CD8-positive, alpha-beta memory T cell (primary cell): ENCODE measurements around the gene DNASE1L1. TPM values are rescaled to one million over a fixed set of nuclear protein-coding genes. Genes with fewer than 3 reads are reported as not detected.

Experiments
- CTCF ChIA-PET: fragments of 350-600 bp; sonication (Branson Sonifier 250); formaldehyde crosslinking; loops from one replicate; lab custom pipeline; 2021; ENCODE audit warnings: antibody characterized with exemption; lab: Charles Lee
- POLR2A ChIA-PET: fragments of 350-600 bp; sonication (Branson Sonifier 250); formaldehyde crosslinking; loops from one replicate; lab custom pipeline; 2021; ENCODE audit warnings: antibody characterized with exemption; lab: Charles Lee
- DNase-seq, 5 donors: peaks; one replicate each; pipeline versions ENCODE4 v3.0.0 to v3.0.0-alpha.2; 2020 to 2022; ENCODE audit warnings: mixed read lengths in 1 of 5
- H3K27ac ChIP-seq: one replicate; pipeline ENCODE4 v1.7.0; 2013; ENCODE audit warnings: low read depth, mild to moderate bottlenecking, low read length, moderate library complexity
- H3K27me3 ChIP-seq: 2 replicates; pipeline ENCODE4 v1.7.0; 2013; ENCODE audit warnings: low read length, mild to moderate bottlenecking; ENCODE audit not compliant: insufficient read depth, poor library complexity, severe bottlenecking
- H3K36me3 ChIP-seq: 2 replicates; pipeline ENCODE4 v1.7.0; 2013; ENCODE audit warnings: mild to moderate bottlenecking, low read length, moderate library complexity; ENCODE audit not compliant: insufficient read depth
- H3K4me1 ChIP-seq: 2 replicates; pipeline ENCODE4 v1.7.0; 2013; ENCODE audit warnings: mild to moderate bottlenecking, low read length, moderate library complexity; ENCODE audit not compliant: insufficient read depth
- H3K4me3 ChIP-seq: 2 replicates; pipeline ENCODE4 v1.7.0; 2013; ENCODE audit warnings: mild to moderate bottlenecking, low read length
- H3K9me3 ChIP-seq: 2 replicates; pipeline ENCODE4 v1.7.0; 2013; ENCODE audit warnings: mild to moderate bottlenecking, low read length
- H3K27ac Mint-ChIP-seq, 8 donors: one replicate each; pipeline ENCODE4 v1.8.0; 2020 to 2021; ENCODE audit warnings: mixed read lengths in 8 of 8, mild to moderate bottlenecking in 6 of 8, inconsistent platforms in 3 of 8, moderate library complexity in 3 of 8
- H3K27me3 Mint-ChIP-seq, 2 donors: one replicate each; pipeline ENCODE4 v1.8.0; 2020 to 2021; ENCODE audit warnings: mixed read lengths in 2 of 2, mild to moderate bottlenecking in 1 of 2, moderate library complexity in 1 of 2
- H3K36me3 Mint-ChIP-seq, 3 donors: one replicate each; pipeline ENCODE4 v1.8.0; 2020 to 2021; ENCODE audit warnings: mixed read lengths in 3 of 3, inconsistent platforms in 1 of 3, mild to moderate bottlenecking in 1 of 3
- H3K4me1 Mint-ChIP-seq, 3 donors: one replicate each; pipeline ENCODE4 v1.8.0; 2020 to 2021; ENCODE audit warnings: mixed read lengths in 3 of 3, inconsistent platforms in 1 of 3, mild to moderate bottlenecking in 1 of 3
- H3K4me3 Mint-ChIP-seq, 7 donors: one replicate each; pipeline ENCODE4 v1.8.0; 2020 to 2021; ENCODE audit warnings: mixed read lengths in 7 of 7, mild to moderate bottlenecking in 6 of 7, moderate library complexity in 4 of 7, inconsistent platforms in 2 of 7
- H3K9me3 Mint-ChIP-seq, 5 donors: one replicate each; pipeline ENCODE4 v1.8.0; 2020 to 2022; ENCODE audit warnings: mixed read lengths in 5 of 5, mild to moderate bottlenecking in 3 of 5, moderate library complexity in 2 of 5, inconsistent platforms in 1 of 5
- polyA plus RNA-seq: library from polyadenylated mRNA; unstranded; fragments of 300-500 nt; fragmentation: Illumina TruSeq; gene quantifications from one replicate; pipeline ENCODE4 v1.2.3, GENCODE V29; 2021
- total RNA-seq, 2 experiments: library from RNA; stranded (reverse); gene quantifications; one replicate each; pipeline ENCODE4 v1.2.3, GENCODE V29; 2021

The DNASE1L1 gene
- total and polyA plus RNA-seq, 3 experiments from 2014 or later = 9.8 to 19.1 (median 10.1) TPM

DNA sequence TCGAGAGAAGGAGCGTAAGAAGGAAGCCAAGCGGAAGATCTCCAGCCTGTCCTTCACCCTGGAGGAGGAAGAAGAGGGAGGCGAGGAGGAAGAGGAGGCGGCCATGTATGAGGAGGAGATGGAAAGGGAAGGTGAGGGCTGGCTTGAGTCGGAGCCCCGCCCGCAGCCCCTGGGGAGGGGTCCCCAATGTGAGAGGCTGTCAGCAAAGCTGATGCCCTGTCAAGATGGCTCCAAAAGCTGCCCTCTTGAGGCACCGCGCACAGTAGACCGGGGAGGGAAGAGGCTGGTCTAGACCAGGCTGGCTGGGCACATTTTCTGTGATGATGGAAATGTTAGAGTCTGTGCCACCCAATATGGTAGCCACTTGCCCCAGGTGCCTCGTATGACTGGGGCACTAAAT, 37.4 kb upstream of the DNASE1L1 start:
- Histone ChIP-seq H3K4me3 (no peak overlapping the region), H3K27ac (no peak overlapping the region), H3K9me3 (no peaks in the 10 kb centered on the region), H3K4me1 (peaks cover 20% of the 10 kb centered on the region), H3K27me3 (no peaks in the 10 kb centered on the region), H3K36me3 (no peaks in the 10 kb centered on the region)
- ChIA-PET POLR2A (no interaction called here), CTCF (interaction anchor here (1.1 kb wide), 1 partner anchor 48 kb away, joined by 3 read pairs; the partner anchor contains the start of gene RPL10)
- no peaks in the 10 kb centered on the region for H3K9me3 Mint-ChIP-seq
- H3K4me1 Mint-ChIP-seq = peaks cover 6 to 27% (median 11%) of the 10 kb centered on the region in 3 donors
- peak overlapping the region in 4 of 8 donors; percentile 34 to 80 (median 58) for H3K27ac Mint-ChIP-seq
- peak overlapping the region in 1 of 7 donors; percentile 65 for H3K4me3 Mint-ChIP-seq
- DNase-seq = no peak
- peaks cover 0 to 2% of the 10 kb centered on the region in 2 donors for H3K27me3 Mint-ChIP-seq
- H3K36me3 Mint-ChIP-seq = peaks cover 0 to 41% (median 0%) of the 10 kb centered on the region in 3 donors

DNA sequence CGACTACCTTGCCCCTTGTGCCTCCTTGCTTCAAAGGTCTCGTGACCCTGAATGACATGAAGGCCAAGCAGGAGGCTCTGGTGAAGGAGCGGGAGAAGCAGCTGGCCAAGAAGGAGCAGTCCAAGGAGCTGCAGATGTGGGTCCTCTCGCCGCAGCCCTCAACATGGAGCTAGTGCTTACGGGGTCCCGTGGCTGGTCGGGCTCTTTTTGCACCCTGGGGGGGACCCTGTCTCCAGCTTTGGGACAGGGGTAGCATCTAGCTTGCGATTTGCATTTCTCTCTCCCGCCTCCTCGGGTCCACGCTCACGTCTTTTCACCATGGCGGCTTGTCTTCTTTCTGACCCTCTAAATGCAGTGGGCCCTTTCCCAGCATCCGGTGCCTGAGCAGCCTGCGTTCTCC, 36.7 kb upstream of the DNASE1L1 start:
- peaks cover 0 to 2% of the 10 kb centered on the region in 2 donors for H3K27me3 Mint-ChIP-seq
- peak overlapping the region in 2 of 8 donors; percentile 70 to 80 for H3K27ac Mint-ChIP-seq
- peaks cover 0 to 43% (median 0%) of the 10 kb centered on the region in 3 donors for H3K36me3 Mint-ChIP-seq
- H3K4me1 ChIP-seq = peaks cover 21% of the 10 kb centered on the region
- H3K9me3 ChIP-seq = no peaks in the 10 kb centered on the region
- H3K9me3 Mint-ChIP-seq = no peaks in the 10 kb centered on the region
- ChIA-PET CTCF (interaction anchor here (1.1 to 1.5 kb wide), 2 partner anchors 18 to 48 kb away, joined by 3 to 4 read pairs; partner anchors contain the start of gene RPL10), POLR2A (no interaction called here)
- H3K27ac ChIP-seq = no peak overlapping the region
- no peak for DNase-seq
- no peaks in the 10 kb centered on the region for H3K36me3 ChIP-seq
- no peaks in the 10 kb centered on the region for H3K27me3 ChIP-seq
- H3K4me1 Mint-ChIP-seq = peaks cover 8 to 31% (median 11%) of the 10 kb centered on the region in 3 donors
- H3K4me3 Mint-ChIP-seq = peak overlapping the region in 2 of 7 donors; percentile 17 to 65
- no peak overlapping the region for H3K4me3 ChIP-seq

DNA sequence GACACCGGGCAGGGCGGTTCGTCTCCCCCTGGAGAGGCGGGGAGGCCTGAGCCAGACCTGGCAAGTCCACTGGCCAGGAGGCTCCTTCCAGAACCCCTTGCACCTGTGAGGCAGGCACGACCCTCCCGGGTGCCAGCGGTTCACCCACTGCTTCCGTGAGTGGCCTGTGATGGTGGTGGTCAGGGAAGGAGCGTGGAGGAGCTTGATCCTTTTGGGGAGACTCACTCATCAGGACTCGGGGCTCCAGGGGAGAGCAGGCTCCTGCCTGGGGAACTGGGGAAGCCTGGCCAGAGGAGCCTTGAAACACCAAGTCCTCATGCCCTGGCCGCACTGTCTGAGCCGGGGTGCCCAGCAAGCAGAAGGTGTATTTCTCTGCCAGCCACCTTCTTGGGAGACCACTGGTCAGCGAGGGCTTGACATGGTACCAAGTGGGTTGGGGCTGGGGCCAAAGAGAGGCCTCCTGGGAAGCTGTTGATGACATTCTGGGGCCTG, 35.7 kb upstream of the DNASE1L1 start:
- Histone ChIP-seq H3K9me3 (no peaks in the 10 kb centered on the region), H3K27ac (peak overlapping the region; percentile 67), H3K4me3 (peak overlapping the region; percentile 37), H3K36me3 (no peaks in the 10 kb centered on the region), H3K4me1 (peaks cover 21% of the 10 kb centered on the region), H3K27me3 (no peaks in the 10 kb centered on the region)
- H3K4me1 Mint-ChIP-seq = peaks cover 8 to 37% (median 14%) of the 10 kb centered on the region in 3 donors
- H3K27ac Mint-ChIP-seq = peak overlapping the region in 4 of 8 donors; percentile 21 to 66 (median 38)
- H3K9me3 Mint-ChIP-seq = no peaks in the 10 kb centered on the region
- ChIA-PET POLR2A (no interaction called here), CTCF (interaction anchor here (1.5 kb wide), 1 partner anchor 17 kb away, joined by 4 read pairs; no protein-coding TSS in a partner anchor)
- peaks cover 0 to 2% of the 10 kb centered on the region in 2 donors for H3K27me3 Mint-ChIP-seq
- peaks cover 0 to 45% (median 0%) of the 10 kb centered on the region in 3 donors for H3K36me3 Mint-ChIP-seq
- no peak for DNase-seq
- H3K4me3 Mint-ChIP-seq = peak overlapping the region in 5 of 7 donors; percentile 12 to 69 (median 47)

DNA sequence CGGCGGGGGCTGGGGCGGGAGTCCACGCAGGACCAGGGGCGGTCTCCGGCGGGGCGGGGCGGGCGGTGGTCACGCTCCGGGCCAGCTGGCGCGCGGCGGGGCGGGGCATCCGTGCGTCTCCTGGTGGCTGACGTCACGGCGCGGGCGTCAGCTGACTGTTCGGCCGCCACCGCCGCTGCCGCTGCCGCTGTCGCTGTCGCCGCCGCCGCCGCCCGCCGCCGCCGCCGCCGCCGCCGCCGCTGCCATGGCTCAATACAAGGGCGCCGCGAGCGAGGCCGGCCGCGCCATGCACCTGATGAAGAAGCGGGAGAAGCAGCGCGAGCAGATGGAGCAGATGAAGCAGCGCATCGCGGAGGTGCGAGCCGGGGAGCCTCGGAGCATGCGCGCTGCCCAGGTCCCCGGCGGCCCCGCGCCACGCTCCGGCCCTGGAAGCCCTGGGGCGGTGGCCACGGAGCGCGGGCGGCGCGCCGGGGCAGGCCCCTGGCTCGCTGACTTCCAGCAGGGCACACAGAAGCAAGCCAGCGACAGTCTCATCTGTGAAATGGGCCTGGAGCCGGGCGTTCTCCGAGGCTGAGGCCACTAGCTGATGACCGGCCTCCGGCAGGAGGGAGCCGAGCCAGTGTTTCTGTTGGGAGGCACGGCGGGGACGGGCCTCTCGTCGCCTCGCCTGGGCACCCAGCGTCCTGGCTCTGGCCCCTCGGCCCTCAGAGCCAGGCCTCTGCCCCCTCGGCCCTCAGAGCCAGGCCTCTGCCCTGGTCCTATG, 35.1 kb upstream of the DNASE1L1 start, which contains the start of gene FAM50A:
Gene FAM50A, plus strand, starts transcription at position 150 of the 763 bp plus-strand sequence. Its CDS starts 95 bp downstream, at position 245.
- H3K4me1 Mint-ChIP-seq = peaks cover 8 to 37% (median 14%) of the 10 kb centered on the region in 3 donors
- peak within 1 kb of the TSS; percentile 66 to 94 (median 86) for H3K27ac Mint-ChIP-seq

GRCh38 chrX:154443479-154443910, 34.4 kb upstream of the DNASE1L1 start:
- Mint-ChIP-seq H3K4me3 (peak overlapping the region; percentile 64 to 85 (median 73)), H3K36me3 (peaks cover 0 to 45% (median 0%) of the 10 kb centered on the region in 3 donors), H3K9me3 (no peaks in the 10 kb centered on the region), H3K27me3 (peaks cover 0 to 2% of the 10 kb centered on the region in 2 donors), H3K27ac (peak overlapping the region; percentile 66 to 94 (median 86)), H3K4me1 (peaks cover 8 to 41% (median 15%) of the 10 kb centered on the region in 3 donors)
- Histone ChIP-seq H3K4me1 (peaks cover 25% of the 10 kb centered on the region), H3K27ac (peak overlapping the region; percentile 24), H3K36me3 (no peaks in the 10 kb centered on the region), H3K9me3 (no peaks in the 10 kb centered on the region), H3K4me3 (no peak overlapping the region), H3K27me3 (no peaks in the 10 kb centered on the region)
- ChIA-PET CTCF (no interaction called here), POLR2A (interaction anchor here (0.6 to 1.2 kb wide), 3 partner anchors 14 to 31 kb away, joined by 4 read pairs; no protein-coding TSS in a partner anchor)
- DNase-seq = no peak

More for the DNA sequence above, 35.1 kb upstream of the DNASE1L1 start, which contains the start of gene FAM50A:
- ChIA-PET POLR2A (interaction anchor here (1.1 to 1.2 kb wide), 2 partner anchors 13 to 15 kb away, joined by 4 read pairs; no protein-coding TSS in a partner anchor), CTCF (no interaction called here)
- peaks cover 21% of the 10 kb centered on the region for H3K4me1 ChIP-seq
- H3K4me3 ChIP-seq = peak within 1 kb of the TSS; percentile 37
- H3K36me3 Mint-ChIP-seq = peaks cover 0 to 43% (median 0%) of the 10 kb centered on the region in 3 donors
- no peaks in the 10 kb centered on the region for H3K27me3 ChIP-seq
- H3K9me3 Mint-ChIP-seq = no peaks in the 10 kb centered on the region
- H3K9me3 ChIP-seq = no peaks in the 10 kb centered on the region
- peak; percentile 64 to 81 (median 69) for DNase-seq
- peak within 1 kb of the TSS; percentile 70 to 86 (median 76) for H3K4me3 Mint-ChIP-seq
- H3K36me3 ChIP-seq = no peaks in the 10 kb centered on the region
- peak within 1 kb of the TSS; percentile 67 for H3K27ac ChIP-seq
- peaks cover 0 to 2% of the 10 kb centered on the region in 2 donors for H3K27me3 Mint-ChIP-seq

DNA sequence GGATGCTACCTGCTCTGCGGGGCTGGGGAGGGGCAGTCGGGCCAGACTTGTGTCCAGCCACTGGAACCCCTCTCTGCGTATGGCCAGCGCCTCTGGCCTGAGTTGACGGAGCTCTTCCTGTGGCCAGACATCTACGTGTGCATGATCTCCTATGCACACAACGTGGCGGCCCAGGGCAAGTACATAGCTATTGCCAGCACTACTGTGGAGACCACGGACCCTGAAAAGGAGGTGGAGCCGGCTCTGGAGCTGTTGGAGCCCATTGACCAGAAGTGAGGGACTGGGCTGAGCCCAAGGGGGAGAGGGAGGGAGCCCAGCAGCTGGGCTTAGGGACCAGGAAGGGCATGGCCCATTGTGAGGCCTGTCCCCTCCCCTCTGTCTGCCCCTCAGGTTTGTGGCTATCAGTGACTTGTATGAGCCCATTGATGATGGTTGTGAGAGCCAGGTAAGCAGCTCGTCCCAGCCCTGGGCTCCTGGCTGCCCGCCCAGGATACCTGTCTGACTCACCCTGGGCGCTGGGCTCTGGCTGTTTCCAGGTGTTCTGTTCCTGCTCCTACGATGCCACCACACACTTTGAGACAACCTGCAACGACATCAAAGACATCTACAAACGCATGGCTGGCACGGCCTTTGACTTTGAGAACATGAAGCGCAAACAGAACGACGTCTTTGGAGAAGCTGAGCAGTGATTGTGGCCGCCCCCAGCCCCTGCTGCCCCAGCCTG, 33.1 kb upstream of the DNASE1L1 start:
- Histone ChIP-seq H3K27me3 (no peaks in the 10 kb centered on the region), H3K4me3 (no peak overlapping the region), H3K36me3 (no peaks in the 10 kb centered on the region), H3K9me3 (no peaks in the 10 kb centered on the region), H3K4me1 (peaks cover 32% of the 10 kb centered on the region), H3K27ac (no peak overlapping the region)
- Mint-ChIP-seq H3K4me3 (peak overlapping the region in 6 of 7 donors; percentile 26 to 73 (median 56)), H3K9me3 (no peaks in the 10 kb centered on the region), H3K36me3 (peaks cover 0 to 42% (median 0%) of the 10 kb centered on the region in 3 donors), H3K4me1 (peaks cover 14 to 49% (median 20%) of the 10 kb centered on the region in 3 donors), H3K27ac (peak overlapping the region in 6 of 8 donors; percentile 52 to 91 (median 85)), H3K27me3 (peaks cover 0 to 9% of the 10 kb centered on the region in 2 donors)
- POLR2A ChIA-PET = interaction anchor here (0.7 kb wide), 1 partner anchor 48 kb away, joined by 3 read pairs; the partner anchor contains the start of gene SLC10A3
- no peak for DNase-seq
- CTCF ChIA-PET = interaction anchor here (0.8 to 1.5 kb wide), 2 partner anchors 13 to 44 kb away, joined by 3 to 6 read pairs; partner anchors contain the start of gene RPL10

DNA sequence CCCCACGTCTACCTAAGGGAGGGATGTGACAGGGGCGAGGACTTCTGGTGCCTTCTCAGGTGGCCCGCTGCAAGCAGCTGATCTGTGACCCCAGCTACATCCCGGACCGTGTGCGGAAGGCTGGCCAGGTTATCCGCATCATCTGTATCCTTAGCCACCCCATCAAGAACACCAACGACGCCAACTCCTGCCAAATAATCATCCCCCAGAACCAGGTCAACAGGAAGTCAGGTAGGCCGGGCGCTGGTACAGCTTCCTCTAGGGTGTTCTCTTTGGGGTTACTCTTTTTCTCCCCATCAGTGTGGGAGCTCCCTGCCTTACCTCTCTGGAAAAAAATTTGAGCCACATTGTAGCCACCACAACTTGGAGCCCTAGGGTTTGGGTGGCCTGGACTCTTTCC, 32.5 kb upstream of the DNASE1L1 start:
- H3K27me3 ChIP-seq = no peaks in the 10 kb centered on the region
- H3K4me3 ChIP-seq = no peak overlapping the region
- H3K27ac Mint-ChIP-seq = peak overlapping the region in 6 of 8 donors; percentile 52 to 91 (median 85)
- POLR2A ChIA-PET = interaction anchor here (0.6 to 0.7 kb wide), 3 partner anchors 16 to 69 kb away, joined by 3 to 6 read pairs (median 3); partner anchors contain the start of genes PLXNA3 and SLC10A3
- peak overlapping the region; percentile 14 to 77 (median 57) for H3K4me3 Mint-ChIP-seq
- H3K9me3 ChIP-seq = no peaks in the 10 kb centered on the region
- H3K27ac ChIP-seq = no peak overlapping the region
- peaks cover 14 to 46% (median 17%) of the 10 kb centered on the region in 3 donors for H3K4me1 Mint-ChIP-seq
- no peaks in the 10 kb centered on the region for H3K9me3 Mint-ChIP-seq
- H3K4me1 ChIP-seq = peaks cover 32% of the 10 kb centered on the region
- DNase-seq = peak in 2 of 5 donors; percentile 23 to 37
- no peaks in the 10 kb centered on the region for H3K36me3 ChIP-seq
- CTCF ChIA-PET = interaction anchor here (0.8 to 1.5 kb wide), 2 partner anchors 12 to 43 kb away, joined by 3 to 6 read pairs; partner anchors contain the start of gene RPL10
- peaks cover 0 to 36% (median 0%) of the 10 kb centered on the region in 3 donors for H3K36me3 Mint-ChIP-seq
- H3K27me3 Mint-ChIP-seq = peaks cover 0 to 9% of the 10 kb centered on the region in 2 donors
